ENCODE measurements around the gene BPIFA2.

Gene BPIFA2

GRCh38 chr20:33148040-33148439 lies 19.9 kb upstream of the BPIFA2 start:
- Histone ChIP-seq H3K4me1 (ENCODE audit: low read length) (no peaks in the 10 kb centered on the region), H3K36me3 (replicated peaks; ENCODE audit: insufficient read depth, low read length) (no peaks in the 10 kb centered on the region), H3K4me2 (ENCODE audit: low read depth, low read length) (no peak overlapping the region), H3F3A (ENCODE audit: insufficient read depth, low read length) (no peaks in the 10 kb centered on the region), H3K79me2 (ENCODE audit: low read length) (no peaks in the 10 kb centered on the region), H2AFZ (ENCODE audit: low read length) (no peak overlapping the region), H3K9me3 (replicated peaks; ENCODE audit: insufficient read depth, low read length) (no peaks in the 10 kb centered on the region), H3K4me3 (ENCODE audit: low read length) (no peak overlapping the region), H3K9ac (ENCODE audit: low read length) (no peak overlapping the region), H3K9me2 (replicated peaks; ENCODE audit: insufficient read depth, low read length) (no peaks in the 10 kb centered on the region), H3K27ac (ENCODE audit: low read length) (no peak overlapping the region), H4K20me1 (ENCODE audit: insufficient read depth, low read length) (no peaks in the 10 kb centered on the region), H3K27me3 (replicated peaks; ENCODE audit: insufficient read depth, low read length) (peaks cover 10% of the 10 kb centered on the region)
- no peak for DNase-seq
- TF ChIP-seq EZH2 (optimal IDR thresholded peaks at IDR 0.05; ENCODE audit: low read depth, low read length): no peak
- no peak for TF ChIP-seq CTCF (IDR thresholded peaks at IDR 0.05; ENCODE audit: low read length)

GRCh38 chr20:33154252-33154651 lies 13.7 kb upstream of the BPIFA2 start:
- Histone ChIP-seq H3K9ac (ENCODE audit: low read length) (no peak overlapping the region), H3K27me3 (replicated peaks; ENCODE audit: insufficient read depth, low read length) (peaks cover 42% of the 10 kb centered on the region), H3K79me2 (ENCODE audit: low read length) (no peaks in the 10 kb centered on the region), H3K36me3 (replicated peaks; ENCODE audit: insufficient read depth, low read length) (no peaks in the 10 kb centered on the region), H3K4me3 (ENCODE audit: low read length) (no peak overlapping the region), H3K9me3 (replicated peaks; ENCODE audit: insufficient read depth, low read length) (no peaks in the 10 kb centered on the region), H4K20me1 (ENCODE audit: insufficient read depth, low read length) (no peaks in the 10 kb centered on the region), H3K9me2 (replicated peaks; ENCODE audit: insufficient read depth, low read length) (no peaks in the 10 kb centered on the region), H3K4me1 (ENCODE audit: low read length) (no peaks in the 10 kb centered on the region), H3K4me2 (ENCODE audit: low read depth, low read length) (no peak overlapping the region), H3F3A (ENCODE audit: insufficient read depth, low read length) (no peaks in the 10 kb centered on the region), H3K27ac (ENCODE audit: low read length) (no peak overlapping the region), H2AFZ (ENCODE audit: low read length) (no peak overlapping the region)
- no peak for TF ChIP-seq CTCF (IDR thresholded peaks at IDR 0.05; ENCODE audit: low read length)
- no peak for TF ChIP-seq EZH2phosphoT487 (IDR thresholded peaks at IDR 0.05; ENCODE audit: low read length)
- TF ChIP-seq EZH2 (optimal IDR thresholded peaks at IDR 0.05; ENCODE audit: low read depth, low read length): no peak
- no peak for DNase-seq

GRCh38 chr20:33158637-33159385 lies 9.1 kb upstream of the BPIFA2 start:
- no peak overlapping the region for H3K9ac ChIP-seq (ENCODE audit: low read length)
- no peak overlapping the region for H3K4me3 ChIP-seq (ENCODE audit: low read length)
- no peaks in the 10 kb centered on the region for H4K20me1 ChIP-seq (ENCODE audit: insufficient read depth, low read length)
- no peak overlapping the region for H2AFZ ChIP-seq (ENCODE audit: low read length)
- H3K79me2 ChIP-seq (ENCODE audit: low read length): no peaks in the 10 kb centered on the region
- no peak for DNase-seq
- no peaks in the 10 kb centered on the region for H3K9me3 ChIP-seq (replicated peaks; ENCODE audit: insufficient read depth, low read length)
- no peaks in the 10 kb centered on the region for H3K9me2 ChIP-seq (replicated peaks; ENCODE audit: insufficient read depth, low read length)
- no peak for TF ChIP-seq EZH2phosphoT487 (IDR thresholded peaks at IDR 0.05; ENCODE audit: low read length)
- TF ChIP-seq EZH2 (optimal IDR thresholded peaks at IDR 0.05; ENCODE audit: low read depth, low read length): no peak
- no peak for TF ChIP-seq CTCF (IDR thresholded peaks at IDR 0.05; ENCODE audit: low read length)
- no peak overlapping the region for H3K27ac ChIP-seq (ENCODE audit: low read length)
- no peaks in the 10 kb centered on the region for H3F3A ChIP-seq (ENCODE audit: insufficient read depth, low read length)
- no peaks in the 10 kb centered on the region for H3K36me3 ChIP-seq (replicated peaks; ENCODE audit: insufficient read depth, low read length)
- H3K27me3 ChIP-seq (replicated peaks; ENCODE audit: insufficient read depth, low read length): peaks cover 57% of the 10 kb centered on the region
- H3K4me1 ChIP-seq (ENCODE audit: low read length): no peaks in the 10 kb centered on the region
- no peak overlapping the region for H3K4me2 ChIP-seq (ENCODE audit: low read depth, low read length)

Data from MM.1S (cell line).